Measurements from ENCODE around the gene C5orf46. TPM values are rescaled to one million over a fixed set of nuclear protein-coding genes. Genes with fewer than 3 reads are reported as not detected.
"Not testable (repeated sequence)": the region's sequence is repeated elsewhere in the genome, so short reads cannot be mapped to it uniquely, and the experiment has no call there.

Gene C5orf46
- total and polyA plus RNA-seq, 12 donors: 1.8 TPM; not detected in 11

DNA sequence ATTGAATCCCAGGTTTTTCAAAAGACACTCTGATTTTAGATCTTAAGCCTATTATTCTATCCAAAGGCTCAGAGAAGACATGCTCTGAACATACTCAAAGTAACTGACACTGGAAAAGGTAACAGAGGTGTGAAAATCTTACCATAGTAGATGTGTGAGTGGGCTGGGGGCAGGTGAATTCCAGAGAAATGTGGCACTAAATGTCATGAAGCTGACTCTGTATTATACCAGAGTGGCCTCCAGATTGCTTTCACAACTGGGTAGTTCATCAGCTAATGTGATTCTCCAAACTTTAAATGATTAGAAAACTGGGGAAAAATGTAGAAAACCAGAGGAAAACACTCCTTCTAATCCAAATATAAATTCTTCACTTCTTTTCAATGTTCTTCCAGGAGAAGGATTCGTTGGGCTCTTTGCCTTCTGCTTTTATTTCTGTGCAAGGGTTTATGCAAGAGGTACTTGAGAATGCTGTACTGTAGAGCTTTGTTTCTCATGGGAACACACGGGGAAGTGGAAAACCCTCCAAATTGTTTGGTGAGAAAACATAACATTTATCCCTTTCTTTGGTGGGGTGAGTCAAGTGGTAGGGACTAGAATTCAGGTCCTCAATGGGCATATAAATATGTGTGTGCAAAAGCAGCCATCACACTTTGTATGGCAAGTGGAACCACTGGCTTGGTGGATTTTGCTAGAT lies 28.1 kb downstream of the C5orf46 start, which contains the start of gene SCGB3A2:
Gene SCGB3A2, plus strand, starts transcription at position 646 of the 694 bp plus-strand sequence. CDS start 93 bp downstream, outside the sequence.
- intact Hi-C loops (cut with DNase I): no loop called here
- no peaks in the 10 kb centered on the region for H3K27me3 ChIP-seq
- H3K4me1 ChIP-seq (replicated peaks in 1 of 2): no peaks in the 10 kb centered on the region
- H3K9me3 ChIP-seq (replicated peaks in 1 of 3): no peaks in the 10 kb centered on the region
- DNase-seq: no peak
- H3K27ac ChIP-seq: no peak within 1 kb of the TSS
- TF ChIP-seq POLR2A (IDR thresholded peaks at IDR 0.05): no peak
- TF ChIP-seq, protein P1, sequence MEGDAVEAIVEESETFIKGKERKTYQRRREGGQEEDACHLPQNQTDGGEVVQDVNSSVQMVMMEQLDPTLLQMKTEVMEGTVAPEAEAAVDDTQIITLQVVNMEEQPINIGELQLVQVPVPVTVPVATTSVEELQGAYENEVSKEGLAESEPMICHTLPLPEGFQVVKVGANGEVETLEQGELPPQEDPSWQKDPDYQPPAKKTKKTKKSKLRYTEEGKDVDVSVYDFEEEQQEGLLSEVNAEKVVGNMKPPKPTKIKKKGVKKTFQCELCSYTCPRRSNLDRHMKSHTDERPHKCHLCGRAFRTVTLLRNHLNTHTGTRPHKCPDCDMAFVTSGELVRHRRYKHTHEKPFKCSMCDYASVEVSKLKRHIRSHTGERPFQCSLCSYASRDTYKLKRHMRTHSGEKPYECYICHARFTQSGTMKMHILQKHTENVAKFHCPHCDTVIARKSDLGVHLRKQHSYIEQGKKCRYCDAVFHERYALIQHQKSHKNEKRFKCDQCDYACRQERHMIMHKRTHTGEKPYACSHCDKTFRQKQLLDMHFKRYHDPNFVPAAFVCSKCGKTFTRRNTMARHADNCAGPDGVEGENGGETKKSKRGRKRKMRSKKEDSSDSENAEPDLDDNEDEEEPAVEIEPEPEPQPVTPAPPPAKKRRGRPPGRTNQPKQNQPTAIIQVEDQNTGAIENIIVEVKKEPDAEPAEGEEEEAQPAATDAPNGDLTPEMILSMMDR (IDR thresholded peaks at IDR 0.05): no peak
- no peaks in the 10 kb centered on the region for H3K36me3 ChIP-seq (replicated peaks in 1 of 2)
- 51 to 71% (median 65%) methylated on average over 2 of the region's 2 CpGs for WGBS, 4 donors
- H3K4me3 ChIP-seq: no peak within 1 kb of the TSS

GRCh38 chr5:147876626-147877025 lies 29.7 kb downstream of the C5orf46 start:
- Histone ChIP-seq H3K4me3 (no peak overlapping the region), H3K36me3 (replicated peaks in 1 of 2) (no peaks in the 10 kb centered on the region), H3K4me1 (replicated peaks in 1 of 2) (no peaks in the 10 kb centered on the region), H3K27ac (no peak overlapping the region), H3K27me3 (no peaks in the 10 kb centered on the region), H3K9me3 (replicated peaks in 1 of 3) (no peaks in the 10 kb centered on the region)
- no peak for TF ChIP-seq POLR2A (IDR thresholded peaks at IDR 0.05)
- TF ChIP-seq, protein P1 (IDR thresholded peaks at IDR 0.05): no peak
- intact Hi-C loops (cut with DNase I): no loop called here
- WGBS, 4 donors: 68 to 79% (median 77%) methylated on average over 2 of the region's 2 CpGs
- DNase-seq: no peak

DNA sequence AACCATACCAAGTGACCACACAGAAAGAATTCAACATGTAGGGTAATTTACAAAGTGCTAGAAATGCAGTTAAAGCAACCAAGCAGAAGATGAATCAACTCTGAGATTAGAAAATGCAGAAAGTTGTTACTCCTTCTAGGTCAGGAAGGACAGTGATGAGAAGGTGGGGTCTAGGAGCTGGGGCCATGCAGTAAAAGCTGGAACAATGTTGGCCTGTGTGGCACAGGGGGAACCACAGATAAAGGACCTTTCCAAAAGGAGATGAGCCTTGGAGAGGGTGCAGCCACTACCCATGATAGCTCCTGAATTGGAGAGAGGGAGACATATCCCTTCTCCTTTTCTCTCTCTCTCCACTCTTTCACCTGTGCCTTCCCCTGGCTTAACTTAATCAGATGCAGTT lies 30.2 kb downstream of the C5orf46 start:
- Histone ChIP-seq H3K4me3 (no peak overlapping the region), H3K4me1 (replicated peaks in 1 of 2) (no peaks in the 10 kb centered on the region), H3K27ac (no peak overlapping the region), H3K9me3 (replicated peaks in 1 of 3) (no peaks in the 10 kb centered on the region), H3K27me3 (no peaks in the 10 kb centered on the region), H3K36me3 (replicated peaks in 1 of 2) (no peaks in the 10 kb centered on the region)
- TF ChIP-seq POLR2A (IDR thresholded peaks at IDR 0.05): no peak
- TF ChIP-seq, protein P1 (IDR thresholded peaks at IDR 0.05): no peak
- no peak for DNase-seq
- intact Hi-C loops (cut with DNase I): no loop called here

DNA sequence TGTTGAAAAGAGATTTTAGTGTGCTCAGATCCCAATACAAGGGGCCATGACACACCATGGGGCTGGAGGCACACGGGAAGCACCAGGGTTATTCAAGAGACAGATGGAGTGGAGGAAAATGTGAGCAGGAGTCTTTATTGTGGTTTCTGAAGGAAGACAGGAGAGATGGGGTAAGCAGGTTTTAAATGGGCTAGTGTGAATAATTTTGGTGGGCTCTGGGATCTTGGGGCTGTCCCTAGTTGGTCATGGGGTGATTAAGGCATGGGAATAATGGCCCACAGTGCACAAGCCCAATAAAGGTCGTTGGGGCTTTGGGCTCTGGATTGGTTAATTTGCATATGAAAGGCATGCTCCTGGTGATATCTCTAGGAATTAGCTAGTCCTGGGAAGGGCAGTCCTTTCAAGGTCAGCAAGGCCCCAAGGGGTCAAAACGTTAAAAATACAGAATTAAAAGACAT lies 31.4 kb downstream of the C5orf46 start:
- intact Hi-C loops (cut with DNase I): no loop called here
- H3K4me1 ChIP-seq (replicated peaks in 1 of 2): no peaks in the 10 kb centered on the region

GRCh38 chr5:147874118-147874875 lies 32.0 kb downstream of the C5orf46 start:
- H3K36me3 ChIP-seq (replicated peaks in 1 of 2); intact Hi-C loops (cut with DNase I); H3K4me1 ChIP-seq (replicated peaks in 1 of 2); H3K27me3 ChIP-seq; DNase-seq; H3K27ac ChIP-seq; H3K4me3 ChIP-seq; H3K9me3 ChIP-seq (replicated peaks in 1 of 3): not testable (repeated sequence)
- WGBS, 4 donors: 76 to 91% (median 79%) methylated on average over 5 to 8 of the region's 8 CpGs

More for the DNA sequence above, 31.4 kb downstream of the C5orf46 start:
- H3K9me3 ChIP-seq (replicated peaks in 1 of 3): no peaks in the 10 kb centered on the region
- no peaks in the 10 kb centered on the region for H3K27me3 ChIP-seq
- TF ChIP-seq POLR2A (IDR thresholded peaks at IDR 0.05): no peak
- TF ChIP-seq, protein P1 (IDR thresholded peaks at IDR 0.05): no peak
- WGBS, 4 donors: 37 to 48% (median 44%) methylated on average over 3 of the region's 3 CpGs
- H3K4me3 ChIP-seq: no peak overlapping the region
- no peak overlapping the region for H3K27ac ChIP-seq
- DNase-seq: no peak
- H3K36me3 ChIP-seq (replicated peaks in 1 of 2): no peaks in the 10 kb centered on the region

GRCh38 chr5:147872744-147873435 lies 33.4 kb downstream of the C5orf46 start:
- H3K27ac ChIP-seq; H3K4me3 ChIP-seq; DNase-seq; intact Hi-C loops (cut with DNase I); H3K36me3 ChIP-seq (replicated peaks in 1 of 2); H3K27me3 ChIP-seq; H3K4me1 ChIP-seq (replicated peaks in 1 of 2); H3K9me3 ChIP-seq (replicated peaks in 1 of 3): not testable (repeated sequence)
- WGBS, 4 donors: 80 to 88% (median 87%) methylated on average over 16 of the region's 16 CpGs

All from adrenal gland (tissue), 12 donors.